HG02852 (cell line): ENCODE results near the gene PIGL.
"Not testable (repeated sequence)": the region's sequence is repeated elsewhere in the genome, so short reads cannot be mapped to it uniquely, and the experiment has no call there.

Experiments used
- ATAC-seq: cut with Tn5 transposase; IDR thresholded peaks from one replicate; pipeline ENCODE4 v1.9.1; 2021; ENCODE audit warnings: mild to moderate bottlenecking, moderate library complexity; ENCODE audit not compliant: unreplicated experiment

PIGL gene

DNA sequence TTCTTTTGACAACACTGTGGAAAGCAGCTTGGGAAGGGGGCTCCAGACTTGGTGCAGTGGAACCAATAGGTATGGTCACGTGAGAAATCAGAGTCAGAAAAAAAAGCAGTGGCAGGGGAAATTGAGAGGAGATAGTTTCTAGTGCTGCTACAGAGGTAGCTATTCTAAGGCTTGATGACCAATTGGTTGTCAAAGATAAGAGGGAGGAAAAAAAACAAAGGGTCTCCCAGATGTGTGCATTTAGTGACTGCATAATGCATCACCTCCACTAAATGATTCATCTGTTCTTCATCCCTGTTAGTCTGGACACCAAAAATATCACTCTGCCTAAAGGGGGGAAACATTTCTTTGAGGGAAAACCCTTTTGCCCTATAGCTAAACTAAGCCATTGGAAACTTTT lies 56.5 kb downstream of the PIGL start:
- no peak for ATAC-seq

DNA sequence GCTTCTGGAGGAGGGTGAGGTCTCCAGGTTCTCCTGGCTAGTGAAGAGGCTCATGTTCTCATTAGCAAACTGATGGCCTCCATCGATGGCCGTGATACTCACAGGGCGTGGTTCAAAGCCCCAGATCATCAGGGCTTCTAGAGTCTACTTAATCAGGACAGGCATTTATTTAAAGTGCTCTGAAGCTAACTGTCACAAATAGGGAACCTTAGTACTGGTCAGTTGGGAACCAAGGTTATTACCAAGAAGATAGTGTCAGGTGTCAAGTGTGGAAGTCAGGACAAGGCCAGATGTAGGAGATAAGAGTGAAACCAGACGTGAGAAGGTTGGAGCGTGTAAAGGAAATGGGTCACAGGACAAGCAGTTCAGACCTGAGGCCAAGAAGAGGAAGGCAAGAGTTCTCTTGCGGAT lies 56.9 kb downstream of the PIGL start:
- ATAC-seq = no peak

DNA sequence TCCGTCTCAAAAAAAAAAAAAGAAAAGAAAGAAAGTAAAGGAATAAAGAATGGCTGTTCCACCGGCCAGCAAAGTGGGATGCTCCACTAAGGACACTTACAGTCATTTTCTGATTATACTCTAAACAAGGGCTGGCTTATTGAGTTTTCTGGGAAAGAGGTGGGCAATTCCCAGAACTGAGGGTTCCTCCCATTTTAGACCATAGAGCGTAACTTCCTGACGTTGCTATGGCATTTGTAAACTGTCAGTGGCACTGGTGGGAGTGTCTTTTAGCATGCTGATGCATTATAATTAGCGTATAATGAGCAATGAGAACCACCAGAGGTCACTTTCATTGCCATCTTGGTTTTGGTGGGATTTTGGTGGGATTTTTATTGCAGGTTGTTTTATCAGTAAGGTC lies 58.0 kb downstream of the PIGL start:
- ATAC-seq = no peak

DNA sequence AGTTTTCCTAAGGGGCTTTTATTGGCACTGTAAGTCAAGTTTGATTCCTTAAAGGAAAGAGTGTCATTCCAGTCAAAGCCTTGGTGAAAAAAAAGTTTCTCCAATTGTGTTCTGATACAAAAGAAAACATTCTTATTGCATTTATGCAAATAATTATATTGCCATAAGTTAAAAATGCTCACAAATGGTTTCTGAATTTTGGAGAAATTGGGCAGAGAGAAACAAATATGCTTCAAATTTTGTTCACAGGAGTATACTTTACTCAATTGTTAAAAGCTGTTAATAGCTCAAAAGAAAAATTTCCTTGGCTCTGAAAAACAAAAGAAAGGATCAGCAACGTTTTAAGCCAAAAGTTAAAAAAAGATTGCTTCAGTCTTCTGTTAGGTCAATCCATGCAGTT lies 60.2 kb downstream of the PIGL start:
- no peak for ATAC-seq

DNA sequence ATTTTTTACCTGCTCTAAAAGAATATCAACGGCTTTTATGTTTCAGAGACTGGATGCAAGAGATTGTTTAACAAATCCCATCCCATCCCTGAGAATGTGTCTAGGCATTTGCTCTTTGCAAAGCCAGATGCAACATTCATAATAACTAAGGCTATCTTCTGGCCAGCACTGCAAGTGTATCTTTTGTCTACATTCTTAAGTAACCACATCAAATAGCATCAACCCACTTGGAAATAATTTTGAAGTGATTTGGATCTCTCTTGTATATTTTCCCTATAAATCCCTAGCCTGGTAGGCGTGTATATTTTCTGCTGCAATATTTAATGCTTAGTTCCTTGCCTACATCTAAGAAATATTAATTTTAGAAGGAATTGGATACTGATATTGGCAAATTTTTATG lies 64.3 kb downstream of the PIGL start:
- no peak for ATAC-seq

DNA sequence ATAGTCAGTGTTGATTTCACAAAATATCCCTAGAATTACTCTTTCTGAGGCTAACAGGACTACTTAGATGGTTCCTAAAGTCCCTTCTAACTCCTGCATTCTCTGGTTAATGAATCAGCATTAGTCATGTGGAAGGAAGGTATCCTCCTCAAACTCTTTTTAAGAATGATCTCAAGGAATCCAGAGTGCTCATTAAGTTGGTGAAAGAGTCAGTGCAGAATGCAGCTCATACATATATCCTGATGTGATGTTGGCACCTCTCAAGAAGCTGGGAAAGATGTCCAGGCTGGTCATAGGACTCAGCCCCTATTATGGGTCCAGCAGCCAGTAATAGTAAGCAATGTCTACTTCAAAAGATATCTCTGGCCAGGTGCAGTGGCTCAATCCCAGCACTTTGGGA lies 65.5 kb downstream of the PIGL start:
- ATAC-seq = no peak

DNA sequence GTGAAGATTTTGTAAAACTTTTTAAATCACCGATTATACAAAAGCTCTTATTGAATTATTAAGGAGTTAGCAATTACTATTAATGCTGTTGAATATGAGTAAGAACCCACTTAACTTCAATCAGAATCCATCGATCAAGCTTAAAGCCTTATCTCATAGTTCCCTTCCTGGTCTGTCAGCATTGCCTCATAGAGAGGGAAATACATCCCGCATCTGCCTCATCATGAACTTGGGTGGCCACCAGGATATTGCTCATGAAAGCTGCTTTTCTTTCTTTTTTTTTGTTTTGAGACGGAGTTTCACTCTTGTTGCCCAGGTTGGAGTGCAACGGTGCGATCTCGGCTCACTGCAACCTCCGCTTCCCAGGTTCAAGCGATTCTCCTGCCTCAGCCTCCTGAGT lies 66.7 kb downstream of the PIGL start:
- ATAC-seq = no peak

DNA sequence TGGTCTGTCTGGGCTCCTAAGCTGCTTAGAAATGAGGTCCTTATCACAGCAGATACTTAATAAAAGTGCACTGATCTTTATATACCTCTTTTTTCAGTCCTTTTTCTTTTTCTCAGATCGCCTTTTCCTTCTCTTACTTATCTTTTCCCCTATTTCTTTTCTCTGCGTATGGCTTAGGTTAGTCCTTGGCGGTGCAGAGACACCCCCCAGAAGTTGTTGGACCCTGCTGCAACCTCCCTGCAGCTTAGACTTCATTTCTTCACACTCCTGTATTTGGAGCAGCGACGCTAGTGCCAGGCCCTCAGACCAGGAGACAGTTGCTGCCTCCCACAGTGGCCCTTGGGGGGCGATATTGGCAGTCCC lies 68.6 kb downstream of the PIGL start:
- no peak for ATAC-seq

DNA sequence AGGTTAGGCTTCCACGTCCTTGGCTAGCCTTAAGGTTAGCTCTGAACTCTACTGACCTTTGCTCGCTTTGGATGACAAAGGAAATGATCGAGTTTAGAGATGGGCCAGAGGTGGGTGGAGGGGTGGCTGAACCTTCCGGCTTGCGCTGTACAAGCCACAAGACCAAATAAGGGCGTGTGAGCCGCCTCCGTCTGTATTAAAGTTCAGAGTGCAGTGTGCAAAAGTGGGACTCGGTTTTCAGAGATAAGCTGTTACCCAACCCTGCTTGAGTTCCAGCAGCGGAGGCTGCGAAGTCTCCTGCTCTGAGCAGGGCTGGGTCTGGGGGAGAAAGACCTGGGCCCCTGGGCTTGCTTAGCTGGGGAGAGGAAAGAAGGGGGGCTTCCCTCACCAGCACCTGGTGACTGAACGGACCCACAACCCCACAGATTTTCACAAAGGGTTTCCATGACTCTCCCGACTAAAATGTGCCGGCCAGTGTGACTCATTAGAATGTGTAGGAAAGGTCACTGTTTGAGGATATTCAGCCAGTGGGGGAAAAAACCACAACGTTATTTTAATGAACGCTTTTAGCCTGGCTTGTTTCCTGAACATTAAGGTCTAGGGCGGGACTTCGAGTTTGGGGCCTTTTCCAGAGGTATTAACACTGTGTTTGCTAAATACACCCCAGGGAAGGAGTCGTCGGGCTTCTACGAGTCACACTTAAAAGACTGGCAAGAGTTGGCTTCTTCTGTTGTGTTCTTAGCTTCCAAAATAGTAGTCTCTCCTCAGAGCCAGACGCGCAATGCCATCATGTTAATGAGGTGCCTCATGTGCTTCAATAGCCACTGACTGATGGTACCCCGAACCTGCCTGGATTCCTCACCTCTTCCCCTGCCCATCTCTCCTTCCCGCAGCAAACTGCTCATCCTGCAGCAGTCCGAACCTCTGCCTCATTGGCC lies 69.3 kb downstream of the PIGL start:
- peak; percentile 86 for ATAC-seq

DNA sequence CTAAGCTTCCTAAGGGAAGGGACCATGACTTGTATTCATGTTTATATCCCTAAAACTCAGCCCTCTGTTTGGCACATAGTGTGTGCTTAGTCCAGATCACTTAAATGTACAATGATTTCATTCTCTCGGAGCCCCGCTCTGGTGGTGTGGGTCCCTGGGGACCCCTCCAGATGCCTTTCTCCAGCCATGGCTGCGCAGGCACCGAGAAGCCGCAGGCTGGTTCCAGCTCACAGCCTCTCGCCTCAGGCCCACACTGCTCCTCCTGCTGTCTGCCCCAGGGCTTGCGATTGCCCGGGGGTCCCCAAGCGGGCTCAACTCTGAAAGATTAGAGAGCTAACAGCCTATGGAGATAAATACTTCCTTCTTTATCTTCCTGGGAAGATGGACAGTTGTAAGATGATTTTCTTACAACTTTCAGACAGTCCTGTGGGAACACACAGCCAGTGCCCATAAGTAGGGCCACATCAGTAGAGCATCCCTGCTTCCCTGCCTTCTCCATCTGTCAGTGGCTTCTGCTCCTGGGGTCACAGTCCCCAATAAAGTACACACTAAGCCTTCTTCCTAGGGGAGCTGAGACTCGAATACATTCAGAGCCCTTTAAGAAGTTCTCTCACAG lies 70.0 kb downstream of the PIGL start:
- no peak for ATAC-seq

DNA sequence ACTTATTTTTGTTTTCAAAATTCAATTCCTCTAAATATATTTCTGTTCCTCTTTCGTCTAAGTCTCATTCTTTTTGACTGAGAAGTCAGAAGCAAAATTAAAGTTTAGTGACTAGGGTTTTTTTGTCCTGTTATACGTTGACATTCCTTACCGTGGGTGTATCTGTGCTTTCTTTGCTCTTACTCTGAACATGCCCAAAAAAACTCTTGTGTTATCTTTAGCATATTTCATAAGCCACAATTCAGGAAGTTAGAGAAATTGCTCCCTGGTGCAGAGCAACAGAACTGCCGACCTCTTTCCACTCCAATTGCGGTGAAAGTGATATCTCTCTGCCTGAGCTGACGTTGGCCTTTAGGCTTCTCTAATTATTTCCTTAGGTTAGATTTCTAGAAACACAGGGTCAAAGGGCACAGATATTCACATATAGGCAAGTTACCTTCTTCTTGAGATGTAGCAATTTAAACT lies 70.6 kb downstream of the PIGL start:
- no peak for ATAC-seq

DNA sequence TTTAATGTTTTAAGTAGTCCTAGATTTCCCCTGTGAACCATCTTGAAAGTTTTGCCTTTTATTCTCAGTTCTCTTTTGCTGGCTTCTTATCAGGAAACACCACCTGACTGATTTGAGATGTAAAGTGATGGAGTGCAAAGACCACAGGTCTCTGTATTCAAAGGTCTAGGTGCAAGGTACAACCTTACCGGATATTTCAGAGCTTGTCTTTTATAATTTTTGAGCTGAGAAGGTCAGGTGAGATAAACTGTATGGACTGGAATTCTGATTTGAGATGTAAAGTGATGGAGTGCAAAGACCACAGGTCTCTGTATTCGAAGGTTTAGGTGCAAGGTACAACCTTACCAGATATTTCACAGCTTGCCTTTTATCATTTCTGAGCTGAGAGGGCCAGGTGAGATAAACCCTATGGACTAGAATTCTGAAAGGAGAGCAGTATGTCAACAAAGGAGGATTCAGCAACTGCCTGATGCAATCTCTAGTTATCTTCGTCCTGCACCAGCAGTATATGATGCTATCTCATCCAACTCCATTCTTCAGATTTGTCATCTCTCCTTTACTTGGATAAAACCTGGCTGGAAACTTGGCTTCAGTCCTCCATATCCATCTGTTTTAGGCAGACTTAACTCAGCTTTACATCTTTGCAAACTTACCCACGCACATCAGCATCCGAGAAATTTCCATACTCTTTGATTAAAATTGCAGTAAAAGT lies 72.0 kb downstream of the PIGL start:
- no peak for ATAC-seq

DNA sequence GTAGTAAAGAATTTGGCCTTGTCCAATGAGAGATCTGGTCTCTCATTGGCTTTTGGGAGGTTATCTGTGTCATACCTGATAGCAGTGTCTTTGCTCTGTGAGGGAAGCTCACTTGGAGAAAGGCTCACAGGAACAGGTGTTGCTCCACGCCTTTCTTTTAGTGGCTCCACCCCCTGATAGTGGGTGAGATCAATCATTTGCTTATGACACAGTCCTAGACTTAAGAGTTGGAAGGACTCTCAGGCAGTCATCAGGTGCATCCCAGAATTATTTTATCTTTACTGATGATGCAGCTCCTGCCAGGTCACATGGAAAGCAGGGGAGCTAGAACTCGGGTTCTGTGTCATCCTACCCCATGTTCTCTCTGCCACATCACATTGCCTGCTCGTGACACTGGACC lies 76.9 kb downstream of the PIGL start:
- no peak for ATAC-seq

DNA sequence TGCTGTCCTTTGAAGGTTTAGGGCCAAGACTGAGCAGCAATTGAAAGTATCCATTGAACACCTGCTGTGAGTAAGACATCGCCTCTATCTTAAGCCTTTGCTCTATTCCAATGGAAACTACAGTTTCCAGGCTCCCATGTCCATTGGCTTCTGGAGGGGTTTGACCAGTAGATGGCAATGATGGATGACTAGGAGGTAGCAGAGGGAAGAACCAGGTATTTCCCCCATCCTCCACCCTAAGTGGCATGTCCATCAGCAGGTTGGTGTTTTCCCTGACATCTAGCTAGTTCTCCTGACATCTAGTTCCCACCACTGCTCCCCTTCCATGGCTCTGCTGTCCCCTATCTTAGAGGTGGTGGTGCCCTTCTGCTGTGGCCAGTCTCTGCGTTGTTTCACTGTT lies 77.5 kb downstream of the PIGL start:
- no peak for ATAC-seq

DNA sequence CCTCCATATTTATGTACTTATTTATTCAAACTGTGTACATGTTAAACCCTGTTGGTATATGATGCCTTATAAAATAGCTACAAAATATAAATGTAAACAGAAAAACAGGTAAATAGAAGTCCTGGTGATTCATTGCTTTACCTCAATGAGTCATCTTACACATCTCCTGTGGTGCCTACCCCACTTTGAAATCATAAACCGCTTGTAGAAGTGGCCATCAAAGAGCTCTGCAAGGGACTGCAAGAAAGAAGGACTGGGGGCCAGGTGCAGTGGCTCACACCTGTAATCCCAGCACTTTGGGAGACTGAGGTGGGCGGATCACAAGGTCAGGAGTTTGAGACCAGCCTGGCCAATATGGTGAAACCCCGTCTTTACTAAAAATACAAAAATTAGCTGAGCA lies 79.1 kb downstream of the PIGL start:
- not testable (repeated sequence) for ATAC-seq

DNA sequence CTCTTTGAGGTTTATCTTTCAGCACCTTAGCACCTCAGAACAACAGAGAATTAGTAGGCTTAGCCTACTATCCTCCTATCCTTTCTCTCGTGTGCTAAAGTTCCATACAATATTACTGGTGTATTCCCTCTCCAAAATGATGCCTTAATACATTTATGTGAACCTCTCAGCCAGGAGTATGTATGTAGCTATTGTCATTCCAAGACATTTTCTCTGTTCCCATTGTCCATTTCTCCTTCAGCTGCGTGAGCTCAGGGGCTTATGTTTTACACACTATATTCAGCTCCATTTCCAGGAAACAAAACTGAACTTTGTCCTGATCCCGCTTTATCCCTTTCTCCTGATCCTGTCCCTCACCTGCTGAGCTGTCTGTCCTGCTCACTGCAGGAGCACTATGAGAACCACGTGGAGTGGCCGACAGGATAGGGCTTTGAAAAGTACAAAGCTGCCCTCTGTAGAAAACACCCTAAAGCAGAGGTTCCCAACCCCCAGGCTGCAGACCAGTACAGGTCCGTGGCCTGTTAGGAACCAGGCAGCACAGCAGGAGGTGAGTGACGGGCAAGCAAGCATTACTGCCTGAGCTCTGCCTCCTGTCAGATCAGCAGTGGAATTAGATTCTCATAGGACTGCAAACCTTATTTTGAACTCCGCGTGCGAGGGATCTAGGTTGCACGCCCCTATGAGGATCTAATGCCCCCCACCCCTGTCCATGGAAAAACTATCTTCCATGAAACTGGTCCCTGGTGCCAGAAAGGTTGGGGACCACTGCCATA lies 80.5 kb downstream of the PIGL start:
- ATAC-seq = no peak

DNA sequence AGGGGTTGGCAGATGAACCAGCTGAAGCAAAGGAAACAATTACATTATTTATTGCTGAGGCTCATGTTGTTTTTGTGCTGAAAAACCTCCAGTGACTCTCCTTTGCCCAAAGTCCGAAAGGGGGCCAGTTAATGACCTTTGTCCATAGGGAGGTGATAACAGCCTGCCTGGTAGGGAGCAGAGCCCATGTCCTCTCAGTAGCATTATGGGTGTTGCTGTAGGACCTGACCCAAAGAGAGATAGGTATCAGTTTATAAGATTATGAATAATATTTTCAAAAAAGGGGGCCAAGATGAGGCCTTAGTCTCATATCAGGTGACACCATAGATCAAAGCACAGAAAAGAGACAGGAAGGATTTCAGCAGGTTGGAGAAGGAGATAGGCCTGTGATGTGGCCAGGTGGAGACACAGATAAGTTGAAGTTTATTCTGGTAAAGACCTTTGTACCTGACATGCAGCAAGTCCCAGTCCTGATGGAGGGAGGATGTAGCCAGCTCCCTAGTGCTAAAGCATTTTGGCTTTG lies 81.2 kb downstream of the PIGL start:
- no peak for ATAC-seq

DNA sequence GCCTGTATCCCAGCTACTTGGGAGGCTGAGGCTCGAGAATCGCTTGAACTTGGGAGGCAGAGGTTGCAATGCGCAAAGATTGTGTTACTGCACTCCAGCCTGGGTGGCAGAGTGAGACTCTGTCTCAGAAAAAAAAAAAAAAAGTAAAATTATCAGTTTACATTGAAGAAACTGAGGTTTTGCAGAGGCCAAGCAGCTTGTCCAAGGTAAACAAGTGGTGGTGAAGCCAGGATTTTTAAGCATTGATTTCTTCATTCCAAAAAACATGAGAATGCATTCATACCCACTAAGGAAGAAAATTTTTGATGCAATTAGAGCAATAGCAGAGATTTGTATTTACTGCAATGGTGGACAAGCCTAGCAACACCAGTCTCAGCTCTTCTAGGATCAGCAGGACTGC lies 83.5 kb downstream of the PIGL start:
- ATAC-seq = no peak

DNA sequence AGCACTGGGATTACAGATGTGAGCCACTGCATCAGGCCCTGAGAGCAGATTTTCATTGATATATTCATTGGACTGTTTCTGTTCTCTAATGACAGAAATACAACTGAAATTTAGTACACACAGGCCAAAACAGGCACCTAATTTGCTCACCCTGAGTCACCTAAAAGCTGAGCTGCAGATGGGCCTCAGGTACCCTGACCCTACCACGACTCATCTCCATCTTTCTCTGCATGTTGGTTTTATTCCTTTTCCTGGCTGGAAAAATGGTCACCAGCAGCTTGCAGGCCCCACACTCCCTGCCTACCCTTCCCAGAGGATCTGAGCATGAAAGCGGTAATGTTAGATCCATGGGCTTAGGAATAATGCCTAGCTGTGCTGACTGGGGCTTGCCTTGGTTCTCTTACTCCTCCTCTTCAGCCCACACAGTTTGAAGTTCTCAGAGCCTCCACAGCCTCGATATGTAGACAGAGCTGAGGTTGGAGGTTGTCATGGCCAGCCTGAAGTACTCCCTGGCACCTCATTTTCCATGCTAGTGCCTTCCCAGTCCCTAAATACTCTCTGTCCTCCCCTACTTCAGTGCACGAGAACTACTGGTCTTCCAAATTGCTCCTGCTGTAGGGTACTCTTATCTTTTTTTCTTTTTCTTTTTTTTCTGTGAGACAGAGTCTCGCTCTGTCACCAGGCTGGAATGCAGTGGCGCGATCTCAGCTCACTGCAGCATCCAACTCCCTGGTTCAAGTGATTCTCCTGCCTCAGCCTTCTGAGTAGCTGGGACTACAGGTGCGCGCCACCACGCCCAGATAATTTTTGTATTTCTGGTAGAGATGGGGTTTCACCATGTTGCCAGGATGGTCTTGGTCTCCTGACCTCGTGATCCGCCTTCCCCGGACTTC lies 85.2 kb downstream of the PIGL start:
- no peak for ATAC-seq

DNA sequence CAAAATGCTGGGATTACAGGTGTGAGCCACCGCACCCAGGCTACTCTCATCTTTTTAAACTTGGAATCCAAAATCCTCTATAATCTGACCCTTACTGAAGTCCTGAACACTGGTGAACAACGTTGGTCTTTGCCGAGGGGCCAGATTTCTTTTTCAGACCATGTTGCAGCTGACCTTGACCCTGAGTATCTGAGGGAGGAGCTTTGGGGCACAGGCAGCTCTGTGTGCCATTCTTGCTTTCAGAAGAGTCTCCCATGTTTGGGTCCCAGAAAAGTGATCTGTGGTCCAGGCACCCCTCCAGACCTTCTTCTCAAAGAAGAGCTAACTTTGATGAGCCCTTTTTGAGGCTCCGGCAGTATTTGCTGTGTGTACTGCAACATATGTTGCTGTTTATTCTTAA lies 85.8 kb downstream of the PIGL start:
- ATAC-seq = no peak
